ENCODE results near the gene DPP4. TPM values are rescaled to one million over a fixed set of nuclear protein-coding genes. Genes with fewer than 3 reads are reported as not detected.
"Not testable (repeated sequence)": the region's sequence is repeated elsewhere in the genome, so short reads cannot be mapped to it uniquely, and the experiment has no call there.

DPP4 gene
- total RNA-seq, 1 donor from 2014 or later = 67.4 TPM

DNA sequence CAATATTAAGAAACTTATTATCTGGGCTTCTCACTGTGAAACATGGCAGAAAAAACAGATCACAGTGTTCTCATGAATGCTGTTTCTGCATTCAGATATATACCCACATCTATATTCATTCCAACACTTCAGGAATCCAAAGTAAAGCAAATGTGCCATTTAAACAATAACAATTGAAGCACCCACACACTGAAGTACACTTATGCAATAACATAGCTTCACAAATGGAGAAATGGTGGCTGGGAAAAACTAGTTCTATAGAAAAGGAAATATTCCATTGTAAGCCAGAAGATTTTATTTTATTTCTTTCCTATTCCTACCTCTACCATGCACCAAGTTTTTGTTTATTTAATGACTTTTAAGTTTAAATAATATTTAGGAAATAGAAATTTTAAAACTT lies 111.9 kb downstream of the DPP4 start:
- no peak for DNase-seq (ENCODE audit: low read depth in 2 of 2)

- no peak for DNase-seq (ENCODE audit: low read depth in 2 of 2)
Measured at GRCh38 chr2:161961061-161961460, 113.0 kb downstream of the DPP4 start.

DNA sequence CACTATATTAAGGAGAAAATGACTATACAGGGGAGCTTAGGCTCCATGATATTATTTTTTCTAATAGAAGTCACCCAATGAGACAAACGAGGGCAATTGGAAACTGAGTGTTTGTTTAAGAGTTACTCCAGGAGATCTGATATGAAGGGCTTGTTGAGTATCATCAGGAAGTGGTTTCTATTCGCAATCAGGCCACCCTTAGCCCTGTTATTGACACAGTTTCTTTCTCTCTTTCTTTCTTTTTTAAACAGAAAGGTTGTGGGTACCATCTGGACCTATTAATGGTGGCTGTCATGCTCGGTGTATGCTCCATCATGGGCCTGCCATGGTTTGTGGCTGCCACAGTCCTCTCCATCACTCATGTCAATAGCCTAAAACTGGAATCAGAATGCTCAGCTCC lies 117.3 kb downstream of the DPP4 start:
- no peak for DNase-seq (ENCODE audit: low read depth in 2 of 2)

DNA sequence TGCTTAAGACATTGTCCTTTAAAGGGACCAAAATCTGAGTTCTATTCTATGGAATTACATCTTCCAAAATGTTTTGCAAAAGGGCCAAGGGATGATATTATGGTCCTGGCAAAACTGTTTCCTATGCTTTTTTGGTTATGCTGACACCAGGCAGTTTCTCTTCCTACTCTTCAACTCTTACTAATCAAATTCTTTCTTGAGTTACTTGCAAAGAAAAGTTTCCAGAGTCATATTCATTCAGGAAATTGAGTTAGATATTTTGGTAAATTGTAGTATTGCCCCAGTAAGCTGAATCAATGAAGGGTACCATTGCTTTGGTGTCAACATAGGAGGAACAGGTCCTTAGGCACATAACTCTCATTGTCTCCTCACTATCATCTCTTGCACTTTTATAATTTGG lies 118.8 kb downstream of the DPP4 start:
- DNase-seq (ENCODE audit: low read depth in 2 of 2) = no peak

- no peak for DNase-seq (ENCODE audit: low read depth in 2 of 2)
Measured at GRCh38 chr2:161954103-161954502, 119.9 kb downstream of the DPP4 start.

GRCh38 chr2:161953367-161953766 lies 120.6 kb downstream of the DPP4 start:
- DNase-seq (ENCODE audit: low read depth in 2 of 2) = not testable (repeated sequence)

DNA sequence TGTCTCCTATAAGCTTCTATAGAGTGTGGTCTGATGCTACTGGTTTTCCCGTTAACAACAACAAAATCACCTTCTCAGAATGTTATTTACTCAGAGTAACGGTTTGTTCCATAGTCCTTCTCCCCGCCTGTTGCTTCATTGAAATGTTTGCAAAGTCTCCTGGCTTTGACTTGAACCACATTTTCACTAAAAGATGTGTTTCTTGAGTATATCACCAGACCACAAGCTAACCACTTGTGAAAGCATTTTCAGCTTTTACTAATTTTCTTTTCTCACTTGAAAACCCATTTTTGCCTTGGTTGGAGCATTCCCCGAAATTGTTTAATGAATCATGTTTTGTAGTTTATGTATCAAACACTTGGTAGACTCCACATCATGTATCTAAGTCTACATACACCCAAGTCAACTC lies 121.2 kb downstream of the DPP4 start:
- no peak for DNase-seq (ENCODE audit: low read depth in 2 of 2)

GRCh38 chr2:161947836-161948235 lies 126.2 kb downstream of the DPP4 start:
- no peak for DNase-seq (ENCODE audit: low read depth in 2 of 2)

- DNase-seq (ENCODE audit: low read depth in 2 of 2) = no peak
Measured at GRCh38 chr2:161947406-161947805, 126.6 kb downstream of the DPP4 start.

GRCh38 chr2:161946489-161947107 lies 127.4 kb downstream of the DPP4 start:
- peak; percentile 3 to 35 for DNase-seq (ENCODE audit: low read depth in 2 of 2)

- no peak for DNase-seq (ENCODE audit: low read depth in 2 of 2)
Measured at GRCh38 chr2:161943011-161943410, 131.0 kb downstream of the DPP4 start.

Other genes with a start within 250 kb of the DPP4 start
- not detected in 2 replicates for gene GCG, start 78.0 kb upstream of the DPP4 start, total RNA-seq
- gene FAP, start 169.2 kb upstream of the DPP4 start, total RNA-seq = 1.3 TPM in 2 replicates
- gene IFIH1, start 244.5 kb upstream of the DPP4 start, total RNA-seq = 5.3 and 8.2 TPM in 2 replicates

Measured in dermis microvascular lymphatic vessel endothelial cell (primary cell).